C4-2B (cell line): ENCODE results near the gene LGMN.

ENCODE experiments used
- ZFX ChIP-seq: fragments of 450-650 bp; IDR thresholded peaks from 2 replicates; pipeline ENCODE4 v1.6.1; 2017
- TF ChIP-seq, protein P1 (sequence below): fragments of 450-650 bp; conservative IDR thresholded peaks from 2 replicates; pipeline ENCODE4 v1.5.1; 2017; ENCODE audit warnings: mild to moderate bottlenecking

DNA sequence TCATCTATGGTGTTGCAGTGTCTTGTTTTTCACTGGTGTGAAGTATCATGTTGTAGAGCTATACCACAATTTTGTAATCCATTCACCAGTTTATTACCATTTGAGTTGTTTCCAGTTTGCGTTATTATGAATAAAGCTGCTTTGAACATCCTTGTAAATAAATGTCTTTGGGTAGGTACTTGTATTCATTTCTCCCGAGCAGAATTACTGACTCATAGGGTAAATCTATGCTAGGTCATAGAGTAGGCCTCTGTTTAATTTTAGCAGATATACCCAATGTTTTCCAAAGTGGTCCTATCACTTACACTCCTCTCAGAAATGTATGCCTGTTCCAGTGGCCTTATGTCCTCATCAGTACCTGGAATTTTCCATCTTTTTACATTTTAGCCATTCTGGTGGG lies 39.1 kb upstream of the LGMN start:
- TF ChIP-seq, protein P1, sequence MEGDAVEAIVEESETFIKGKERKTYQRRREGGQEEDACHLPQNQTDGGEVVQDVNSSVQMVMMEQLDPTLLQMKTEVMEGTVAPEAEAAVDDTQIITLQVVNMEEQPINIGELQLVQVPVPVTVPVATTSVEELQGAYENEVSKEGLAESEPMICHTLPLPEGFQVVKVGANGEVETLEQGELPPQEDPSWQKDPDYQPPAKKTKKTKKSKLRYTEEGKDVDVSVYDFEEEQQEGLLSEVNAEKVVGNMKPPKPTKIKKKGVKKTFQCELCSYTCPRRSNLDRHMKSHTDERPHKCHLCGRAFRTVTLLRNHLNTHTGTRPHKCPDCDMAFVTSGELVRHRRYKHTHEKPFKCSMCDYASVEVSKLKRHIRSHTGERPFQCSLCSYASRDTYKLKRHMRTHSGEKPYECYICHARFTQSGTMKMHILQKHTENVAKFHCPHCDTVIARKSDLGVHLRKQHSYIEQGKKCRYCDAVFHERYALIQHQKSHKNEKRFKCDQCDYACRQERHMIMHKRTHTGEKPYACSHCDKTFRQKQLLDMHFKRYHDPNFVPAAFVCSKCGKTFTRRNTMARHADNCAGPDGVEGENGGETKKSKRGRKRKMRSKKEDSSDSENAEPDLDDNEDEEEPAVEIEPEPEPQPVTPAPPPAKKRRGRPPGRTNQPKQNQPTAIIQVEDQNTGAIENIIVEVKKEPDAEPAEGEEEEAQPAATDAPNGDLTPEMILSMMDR = no peak
- TF ChIP-seq ZFX = no peak
